Left lung (tissue), 10 donors: ENCODE data around the gene RAF1. TPM values are rescaled to one million over a fixed set of nuclear protein-coding genes. Genes with fewer than 3 reads are reported as not detected.

Experiments
- ATAC-seq: fragments of 200-7000 bp; cut with Tn5 transposase; one replicate; pipeline ENCODE4 v1.9.1; 2020; ENCODE audit warnings: moderate library complexity
- DNase-seq, 4 donors: peaks; one replicate each; pipeline ENCODE4 v3.0.0-alpha.2; 2013 to 2020
- H3K27ac ChIP-seq, 2 donors: fragments of 200-600 bp; sonication (generic) in 1 of 2; one replicate each; pipeline versions ENCODE4 v1.5.0 to v1.8.0; 2020 to 2021
- H3K27me3 ChIP-seq, 2 donors: fragments of 200-600 bp; sonication (generic) in 1 of 2; one replicate each; pipeline versions ENCODE4 v1.5.0 to v1.8.0; 2020 to 2021
- H3K36me3 ChIP-seq, 2 donors: fragments of 200-600 bp; sonication (generic) in 1 of 2; one replicate each; pipeline versions ENCODE4 v1.5.0 to v1.8.0; 2020 to 2021
- H3K4me1 ChIP-seq, 2 donors: fragments of 200-600 bp; one replicate each; pipeline ENCODE4 v1.8.0; 2021
- H3K4me3 ChIP-seq, 2 donors: fragments of 200-600 bp; sonication (generic) in 1 of 2; one replicate each; pipeline versions ENCODE4 v1.5.0 to v1.8.0; 2020 to 2021; ENCODE audit warnings: mild to moderate bottlenecking in 1 of 2
- H3K9me3 ChIP-seq, 2 donors: fragments of 200-600 bp; sonication (generic) in 1 of 2; one replicate each; pipeline versions ENCODE4 v1.5.0 to v1.8.0; 2020 to 2021
- intact Hi-C, 2 donors: fragments of 100-400 bp; cut with DNase I; formaldehyde crosslinking; loops; one replicate each; pipeline versions ENCODE4 v1.11.2 to v1.14.2; 2022
- polyA plus RNA-seq, 6 donors: library from polyadenylated mRNA; unstranded; fragments of 120-200 nt; gene quantifications; one replicate each; pipeline ENCODE4 v1.2.1, GENCODE V29; 2013; ENCODE audit not compliant: insufficient read length in 6 of 6
- total RNA-seq, 2 donors: library from RNA; stranded (reverse); fragmentation: NEBNext Ultra II Directional; extraction: Animal tissue kit (Norgen Biotek cat#: 25700); gene quantifications; one replicate each; pipeline ENCODE4 v1.2.1, GENCODE V29; 2021
- TF ChIP-seq, protein P1 (sequence below), 2 donors: fragments of 200-600 bp; sonication (generic) in 1 of 2; IDR thresholded peaks; one replicate each; pipeline versions ENCODE4 v1.5.0 to v1.8.0; 2021; ENCODE audit warnings: antibody characterized with exemption in 2 of 2
- donor health status: DM: no; HTN: yes; CAD: no.
- donor health status: DM: no; HTN: no; CAD: no.

RAF1 gene
- total and polyA plus RNA-seq, 8 donors, result 75.8 to 147 (median 128) TPM

DNA sequence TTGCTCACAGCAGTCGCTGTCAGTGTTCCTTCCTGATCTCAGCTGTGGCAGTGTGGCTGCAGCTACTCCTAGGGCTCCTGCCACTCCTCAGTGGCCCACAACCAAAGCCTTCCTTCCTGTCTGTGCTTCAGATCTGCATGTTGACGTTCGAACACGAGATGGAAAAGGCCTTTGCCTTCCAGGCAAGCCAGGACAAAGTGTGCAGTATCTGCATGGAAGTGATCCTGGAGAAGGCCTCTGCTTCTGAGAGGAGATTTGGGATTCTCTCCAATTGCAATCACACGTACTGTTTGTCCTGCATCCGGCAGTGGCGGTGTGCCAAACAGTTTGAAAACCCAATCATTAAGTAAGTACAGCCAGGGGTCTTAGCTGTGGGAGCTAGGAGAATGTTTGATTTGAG, 89.3 kb downstream of the RAF1 start:
- intact Hi-C loops, result no loop called here
- H3K4me3 ChIP-seq, result no peak overlapping the region
- peaks cover 0 to 99% of the 10 kb centered on the region in 2 donors for H3K36me3 ChIP-seq
- H3K9me3 ChIP-seq, result no peaks in the 10 kb centered on the region
- TF ChIP-seq, protein P1, sequence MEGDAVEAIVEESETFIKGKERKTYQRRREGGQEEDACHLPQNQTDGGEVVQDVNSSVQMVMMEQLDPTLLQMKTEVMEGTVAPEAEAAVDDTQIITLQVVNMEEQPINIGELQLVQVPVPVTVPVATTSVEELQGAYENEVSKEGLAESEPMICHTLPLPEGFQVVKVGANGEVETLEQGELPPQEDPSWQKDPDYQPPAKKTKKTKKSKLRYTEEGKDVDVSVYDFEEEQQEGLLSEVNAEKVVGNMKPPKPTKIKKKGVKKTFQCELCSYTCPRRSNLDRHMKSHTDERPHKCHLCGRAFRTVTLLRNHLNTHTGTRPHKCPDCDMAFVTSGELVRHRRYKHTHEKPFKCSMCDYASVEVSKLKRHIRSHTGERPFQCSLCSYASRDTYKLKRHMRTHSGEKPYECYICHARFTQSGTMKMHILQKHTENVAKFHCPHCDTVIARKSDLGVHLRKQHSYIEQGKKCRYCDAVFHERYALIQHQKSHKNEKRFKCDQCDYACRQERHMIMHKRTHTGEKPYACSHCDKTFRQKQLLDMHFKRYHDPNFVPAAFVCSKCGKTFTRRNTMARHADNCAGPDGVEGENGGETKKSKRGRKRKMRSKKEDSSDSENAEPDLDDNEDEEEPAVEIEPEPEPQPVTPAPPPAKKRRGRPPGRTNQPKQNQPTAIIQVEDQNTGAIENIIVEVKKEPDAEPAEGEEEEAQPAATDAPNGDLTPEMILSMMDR (IDR thresholded peaks at IDR 0.05), result no peak
- H3K27me3 ChIP-seq, result no peaks in the 10 kb centered on the region
- H3K4me1 ChIP-seq, result peaks cover 0 to 4% of the 10 kb centered on the region in 2 donors
- peak in 2 of 4 donors; percentile 13 to 66 for DNase-seq
- H3K27ac ChIP-seq, result peak overlapping the region in 1 of 2 donors; percentile 5
- ATAC-seq, result no peak

GRCh38 chr3:12574131-12574530, 89.8 kb downstream of the RAF1 start:
- TF ChIP-seq, protein P1 (IDR thresholded peaks at IDR 0.05), result no peak
- Histone ChIP-seq H3K9me3 (no peaks in the 10 kb centered on the region), H3K36me3 (peaks cover 0 to 99% of the 10 kb centered on the region in 2 donors), H3K27ac (peak overlapping the region in 1 of 2 donors; percentile 5), H3K4me1 (peaks cover 0 to 4% of the 10 kb centered on the region in 2 donors), H3K27me3 (no peaks in the 10 kb centered on the region), H3K4me3 (no peak overlapping the region)
- ATAC-seq, result no peak
- intact Hi-C loops, result no loop called here
- no peak for DNase-seq

DNA sequence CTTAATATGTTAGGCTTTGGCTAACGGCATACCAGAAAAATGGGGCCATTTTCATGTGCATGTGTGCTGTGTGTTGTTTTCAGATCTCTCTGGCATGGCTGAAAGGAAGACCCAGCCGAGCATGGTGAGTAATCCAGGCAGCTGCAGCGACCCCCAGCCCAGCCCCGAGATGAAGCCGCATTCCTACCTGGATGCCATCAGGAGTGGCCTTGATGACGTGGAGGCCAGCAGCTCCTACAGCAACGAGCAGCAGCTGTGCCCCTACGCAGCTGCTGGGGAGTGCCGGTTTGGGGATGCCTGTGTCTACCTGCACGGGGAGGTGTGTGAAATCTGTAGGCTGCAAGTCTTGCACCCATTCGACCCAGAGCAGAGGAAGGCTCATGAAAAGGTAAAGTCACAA, 91.9 kb downstream of the RAF1 start:
- ATAC-seq (no peak), DNase-seq (no peak)
- H3K9me3 ChIP-seq, result peaks cover 0 to under 1% of the 10 kb centered on the region in 2 donors
- no peak overlapping the region for H3K4me3 ChIP-seq
- TF ChIP-seq, protein P1 (IDR thresholded peaks at IDR 0.05), result no peak
- intact Hi-C loops, result no loop called here
- peaks cover 0 to 83% of the 10 kb centered on the region in 2 donors for H3K36me3 ChIP-seq
- H3K27ac ChIP-seq, result no peak overlapping the region
- peaks cover 0 to 4% of the 10 kb centered on the region in 2 donors for H3K4me1 ChIP-seq
- no peaks in the 10 kb centered on the region for H3K27me3 ChIP-seq

DNA sequence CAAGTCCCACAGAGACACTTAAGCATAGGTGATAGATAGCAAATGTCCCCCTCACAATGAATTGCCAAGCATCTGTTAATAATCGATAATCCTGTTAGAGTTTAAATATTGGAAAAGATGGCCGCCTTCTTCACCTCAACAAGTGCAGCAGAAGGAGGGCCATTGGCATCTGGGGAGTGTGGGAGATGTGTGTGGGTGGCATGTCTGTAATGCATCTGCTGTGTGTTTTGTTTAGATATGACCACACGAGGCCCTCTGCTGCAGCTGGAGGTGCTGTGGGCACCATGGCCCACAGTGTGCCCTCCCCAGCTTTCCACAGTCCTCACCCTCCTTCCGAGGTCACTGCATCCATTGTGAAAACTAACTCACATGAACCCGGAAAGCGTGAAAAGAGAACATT, 94.1 kb downstream of the RAF1 start:
- Histone ChIP-seq H3K27ac (no peak overlapping the region), H3K36me3 (peaks cover 0 to 63% of the 10 kb centered on the region in 2 donors), H3K9me3 (peaks cover 0 to 6% of the 10 kb centered on the region in 2 donors), H3K4me3 (no peak overlapping the region), H3K4me1 (peaks cover 0 to 4% of the 10 kb centered on the region in 2 donors), H3K27me3 (no peaks in the 10 kb centered on the region)
- ATAC-seq (no peak), DNase-seq (no peak)
- intact Hi-C loops, result loop anchor here in 1 of 2 donors (5.0 kb wide), 1 partner anchor 92 kb away; the partner anchor contains the start of gene RAF1
- TF ChIP-seq, protein P1 (IDR thresholded peaks at IDR 0.05), result no peak

GRCh38 chr3:12568747-12569146, 95.2 kb downstream of the RAF1 start:
- Histone ChIP-seq H3K27ac (no peak overlapping the region), H3K4me3 (no peak overlapping the region), H3K9me3 (peaks cover 0 to 6% of the 10 kb centered on the region in 2 donors), H3K36me3 (peaks cover 0 to 52% of the 10 kb centered on the region in 2 donors), H3K4me1 (no peaks in the 10 kb centered on the region), H3K27me3 (no peaks in the 10 kb centered on the region)
- DNase-seq (no peak), ATAC-seq (no peak)
- intact Hi-C loops, result loop anchor here in 1 of 2 donors (5.0 kb wide), 1 partner anchor 94 kb away; the partner anchor contains the start of gene RAF1
- TF ChIP-seq, protein P1 (IDR thresholded peaks at IDR 0.05), result no peak
